Trophoblast cell (in vitro differentiated cells and primary cell): ENCODE data around the gene TLX2.
"Not testable (repeated sequence)": the region's sequence is repeated elsewhere in the genome, so short reads cannot be mapped to it uniquely, and the experiment has no call there.

Experiments
- DNase-seq, 2 donors: peaks; one replicate each; pipeline ENCODE4 v3.0.0-alpha.2; 2016
- H2AFZ ChIP-seq: 2 replicates; pipeline ENCODE4 v1.6.1; 2013; ENCODE audit warnings: low read length, moderate library complexity, mild to moderate bottlenecking; ENCODE audit not compliant: insufficient read depth, poor library complexity
- H2AK5ac ChIP-seq: 2 replicates; pipeline ENCODE4 v1.6.1; 2013; ENCODE audit warnings: mild to moderate bottlenecking, low read length
- H2BK120ac ChIP-seq: 2 replicates; pipeline ENCODE4 v1.6.1; 2013; ENCODE audit warnings: low read length, mild to moderate bottlenecking, moderate library complexity; ENCODE audit not compliant: insufficient read depth, poor library complexity
- H2BK12ac ChIP-seq: 2 replicates; pipeline ENCODE4 v1.6.1; 2013; ENCODE audit warnings: mild to moderate bottlenecking, low read length, moderate library complexity
- H2BK5ac ChIP-seq: 2 replicates; pipeline ENCODE4 v1.6.1; 2013; ENCODE audit warnings: low read length, low read depth, moderate library complexity, mild to moderate bottlenecking; ENCODE audit not compliant: poor library complexity
- H3K14ac ChIP-seq: 2 replicates; pipeline ENCODE4 v1.6.1; 2013; ENCODE audit warnings: mild to moderate bottlenecking, low read length
- H3K18ac ChIP-seq: 2 replicates; pipeline ENCODE4 v1.6.1; 2013; ENCODE audit warnings: mild to moderate bottlenecking, low read length
- H3K23ac ChIP-seq: 2 replicates; pipeline ENCODE4 v1.6.1; 2013; ENCODE audit warnings: low read length
- H3K27ac ChIP-seq: 2 replicates; pipeline ENCODE4 v1.5.1; 2013; ENCODE audit warnings: low read depth, mild to moderate bottlenecking, inconsistent platforms, low read length, moderate library complexity
- H3K27me3 ChIP-seq: 2 replicates; pipeline ENCODE4 v1.6.1; 2013; ENCODE audit warnings: inconsistent platforms, mild to moderate bottlenecking, low read length, moderate library complexity; ENCODE audit not compliant: insufficient read depth
- H3K36me3 ChIP-seq, 2 experiments: 1 replicate in 1 of 2; 2 replicates in 1 of 2; pipeline ENCODE4 v1.6.1; 2013; ENCODE audit warnings: low read length in 2 of 2, mild to moderate bottlenecking in 2 of 2, moderate library complexity in 1 of 2; ENCODE audit not compliant: insufficient read depth in 2 of 2, control insufficient read depth in 1 of 2
- H3K4ac ChIP-seq: 2 replicates; pipeline ENCODE4 v1.6.1; 2013; ENCODE audit warnings: low read depth, mild to moderate bottlenecking, low read length, moderate library complexity
- H3K4me1 ChIP-seq, 2 experiments: 1 replicate in 1 of 2; 2 replicates in 1 of 2; pipeline ENCODE4 v1.6.1; 2013; ENCODE audit warnings: low read length in 2 of 2, mild to moderate bottlenecking in 2 of 2, moderate library complexity in 1 of 2; ENCODE audit not compliant: insufficient read depth in 2 of 2, control insufficient read depth in 1 of 2
- H3K4me2 ChIP-seq: 2 replicates; pipeline ENCODE4 v1.6.1; 2013; ENCODE audit warnings: inconsistent platforms, mild to moderate bottlenecking, low read length, moderate library complexity
- H3K4me3 ChIP-seq: 2 replicates; pipeline ENCODE4 v1.5.1; 2013; ENCODE audit warnings: mild to moderate bottlenecking, low read depth, low read length, inconsistent platforms
- H3K79me1 ChIP-seq: one replicate; pipeline ENCODE4 v1.6.1; 2013; ENCODE audit warnings: low read length
- H3K79me2 ChIP-seq: 2 replicates; pipeline ENCODE4 v1.6.1; 2013; ENCODE audit warnings: low read length, mild to moderate bottlenecking; ENCODE audit not compliant: control insufficient read depth, insufficient read depth, poor library complexity
- H3K9ac ChIP-seq: 2 replicates; pipeline ENCODE4 v1.6.1; 2013; ENCODE audit warnings: mild to moderate bottlenecking, low read length
- H3K9me3 ChIP-seq: 2 replicates; pipeline ENCODE4 v1.6.1; 2013; ENCODE audit warnings: low read depth, mild to moderate bottlenecking, control low read depth, inconsistent platforms, low read length; ENCODE audit not compliant: insufficient read depth
- H4K12ac ChIP-seq: 2 replicates; pipeline ENCODE4 v1.6.1; 2013; ENCODE audit warnings: low read depth, mild to moderate bottlenecking, low read length, moderate library complexity
- H4K8ac ChIP-seq: 2 replicates; pipeline ENCODE4 v1.6.1; 2013; ENCODE audit warnings: low read depth, mild to moderate bottlenecking, low read length, moderate library complexity
- H4K91ac ChIP-seq: one replicate; pipeline ENCODE4 v1.6.1; 2013; ENCODE audit warnings: low read depth, mild to moderate bottlenecking, low read length, moderate library complexity
- WGBS: extraction: QIAGEN DNeasy Blood & Tissue Kit; methylation state at CpG from one replicate; pipeline ENCODE4 v1.1.7; 2013; ENCODE audit warnings: missing lambda C conversion rate; ENCODE audit not compliant: insufficient read length, insufficient coverage; ENCODE audit errors: extremely low coverage; 5-methylcytosine and 5-hydroxymethylcytosine counted together

TLX2 gene

DNA sequence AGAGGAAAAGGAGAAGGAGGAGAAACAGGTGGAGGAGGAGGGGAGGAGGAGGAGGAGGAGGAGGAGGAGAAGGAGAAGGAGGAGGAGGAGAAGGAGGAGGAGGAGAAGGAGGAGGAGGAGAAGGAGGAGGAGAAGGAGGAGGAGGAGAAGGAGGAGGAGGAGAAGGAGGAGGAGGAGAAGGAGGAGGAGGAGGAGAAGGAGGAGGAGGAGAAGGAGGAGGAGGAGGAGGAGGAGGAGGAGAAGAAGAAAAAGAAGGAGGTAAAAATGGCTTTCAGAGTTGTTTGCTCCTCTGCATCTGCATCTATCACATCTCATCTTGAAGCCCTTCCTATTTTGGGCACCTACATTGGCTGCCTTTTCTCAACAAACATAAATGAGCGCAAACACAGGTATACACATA is 46.8 kb downstream of the TLX2 start:
- DNase-seq, H3K9ac ChIP-seq: not testable (repeated sequence)
- WGBS, result no CpG with 5 or more reads among the region's 1 CpG

DNA sequence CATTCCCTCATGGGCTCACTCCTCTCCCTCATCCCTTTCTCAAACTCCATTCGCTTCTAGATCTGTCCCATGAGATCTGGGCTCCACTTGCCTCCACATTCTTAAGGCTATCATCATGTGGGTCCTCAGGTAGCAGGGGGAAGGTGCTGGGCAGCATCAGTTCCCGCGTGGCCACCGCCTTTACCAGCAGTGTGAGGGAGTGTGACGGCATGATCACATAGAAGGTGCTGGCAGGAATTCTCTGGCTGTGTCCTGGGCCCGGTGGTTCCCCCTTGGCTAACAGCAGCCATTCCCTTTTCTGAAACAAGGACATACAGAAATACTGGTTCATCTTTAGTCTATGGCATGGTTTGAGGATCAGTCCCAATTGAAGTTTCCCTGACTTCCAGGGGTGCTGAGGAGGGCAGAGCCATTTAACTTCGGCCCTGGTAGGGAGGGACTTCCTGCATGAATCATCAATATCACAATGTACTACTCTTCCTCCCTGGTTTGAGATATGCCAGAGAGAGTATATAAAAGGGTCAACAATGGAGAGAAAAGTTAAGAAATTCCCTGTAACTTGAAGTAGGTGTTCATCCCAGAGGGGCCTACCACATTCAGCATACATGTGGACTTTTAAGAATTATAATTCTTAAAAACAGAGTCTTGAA is 48.0 kb downstream of the TLX2 start:
- no peaks in the 10 kb centered on the region for H3K9me3 ChIP-seq
- WGBS, result no CpG with 5 or more reads among the region's 7 CpGs
- no peak overlapping the region for H4K12ac ChIP-seq
- H3K14ac ChIP-seq, result peak overlapping the region; percentile 19
- H3K27me3 ChIP-seq, result no peaks in the 10 kb centered on the region
- H3K4ac ChIP-seq, result no peak overlapping the region
- H4K8ac ChIP-seq, result no peak overlapping the region
- H3K18ac ChIP-seq, result no peak overlapping the region
- no peak overlapping the region for H3K4me2 ChIP-seq
- no peak overlapping the region for H3K27ac ChIP-seq
- H3K79me1 ChIP-seq, result no peaks in the 10 kb centered on the region
- no peak overlapping the region for H2AK5ac ChIP-seq
- no peak overlapping the region for H2BK5ac ChIP-seq
- no peak overlapping the region for H3K4me3 ChIP-seq
- no peak overlapping the region for H3K23ac ChIP-seq
- H2BK12ac ChIP-seq, result peak overlapping the region; percentile 4
- H4K91ac ChIP-seq, result no peak overlapping the region
- no peak overlapping the region for H2BK120ac ChIP-seq
- H2AFZ ChIP-seq, result no peak overlapping the region
- no peak overlapping the region for H3K9ac ChIP-seq
- no peaks in the 10 kb centered on the region for H3K36me3 ChIP-seq
- no peak for DNase-seq
- H3K79me2 ChIP-seq, result no peaks in the 10 kb centered on the region
- peaks cover 0 to 4% of the 10 kb centered on the region in 2 experiments for H3K4me1 ChIP-seq

More for the DNA sequence above, 46.8 kb downstream of the TLX2 start:
- not testable (repeated sequence) for H3K4me1 ChIP-seq, H2BK12ac ChIP-seq, H2BK5ac ChIP-seq, H2BK120ac ChIP-seq, H3K27ac ChIP-seq, H4K8ac ChIP-seq, H3K9me3 ChIP-seq, H4K91ac ChIP-seq, H3K18ac ChIP-seq, H3K23ac ChIP-seq, H3K27me3 ChIP-seq, H3K4me3 ChIP-seq, H3K14ac ChIP-seq, H3K36me3 ChIP-seq, H3K4ac ChIP-seq, H2AK5ac ChIP-seq, H3K79me2 ChIP-seq, H3K79me1 ChIP-seq, H2AFZ ChIP-seq, H3K4me2 ChIP-seq, H4K12ac ChIP-seq

DNA sequence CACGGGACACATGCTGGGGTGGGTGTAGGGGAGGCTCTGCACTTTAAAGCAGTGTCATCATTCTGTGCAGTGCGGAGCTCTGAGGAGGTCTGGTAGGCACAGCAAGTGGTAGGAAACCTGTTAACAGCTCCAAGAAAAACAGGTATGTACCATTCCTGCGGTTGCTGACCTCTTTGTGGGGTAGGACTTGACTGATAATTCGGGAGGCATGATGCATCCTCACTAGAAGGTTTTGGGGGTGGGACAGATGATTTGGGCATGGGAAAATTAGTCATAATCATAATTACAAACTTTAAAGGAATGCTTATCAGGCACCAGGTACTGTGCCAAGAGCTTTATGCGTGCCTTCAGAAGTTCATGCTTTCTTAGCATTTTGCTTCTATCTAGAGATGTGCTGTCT is 50.0 kb downstream of the TLX2 start:
- DNase-seq, result no peak
- Histone ChIP-seq H2AFZ (no peak overlapping the region), H4K8ac (no peak overlapping the region), H3K36me3 (no peaks in the 10 kb centered on the region), H3K14ac (no peak overlapping the region), H3K4me3 (no peak overlapping the region), H3K27me3 (no peaks in the 10 kb centered on the region), H2BK12ac (no peak overlapping the region), H3K79me2 (no peaks in the 10 kb centered on the region), H3K9ac (no peak overlapping the region), H3K4me1 (peaks cover 0 to 4% of the 10 kb centered on the region in 2 experiments), H3K18ac (no peak overlapping the region), H3K4ac (no peak overlapping the region), H3K23ac (no peak overlapping the region), H4K12ac (no peak overlapping the region), H2BK120ac (no peak overlapping the region), H3K9me3 (no peaks in the 10 kb centered on the region), H3K79me1 (no peaks in the 10 kb centered on the region), H3K27ac (no peak overlapping the region), H2BK5ac (no peak overlapping the region), H3K4me2 (no peak overlapping the region), H2AK5ac (no peak overlapping the region), H4K91ac (no peak overlapping the region)
- WGBS, result no CpG with 5 or more reads among the region's 5 CpGs

DNA sequence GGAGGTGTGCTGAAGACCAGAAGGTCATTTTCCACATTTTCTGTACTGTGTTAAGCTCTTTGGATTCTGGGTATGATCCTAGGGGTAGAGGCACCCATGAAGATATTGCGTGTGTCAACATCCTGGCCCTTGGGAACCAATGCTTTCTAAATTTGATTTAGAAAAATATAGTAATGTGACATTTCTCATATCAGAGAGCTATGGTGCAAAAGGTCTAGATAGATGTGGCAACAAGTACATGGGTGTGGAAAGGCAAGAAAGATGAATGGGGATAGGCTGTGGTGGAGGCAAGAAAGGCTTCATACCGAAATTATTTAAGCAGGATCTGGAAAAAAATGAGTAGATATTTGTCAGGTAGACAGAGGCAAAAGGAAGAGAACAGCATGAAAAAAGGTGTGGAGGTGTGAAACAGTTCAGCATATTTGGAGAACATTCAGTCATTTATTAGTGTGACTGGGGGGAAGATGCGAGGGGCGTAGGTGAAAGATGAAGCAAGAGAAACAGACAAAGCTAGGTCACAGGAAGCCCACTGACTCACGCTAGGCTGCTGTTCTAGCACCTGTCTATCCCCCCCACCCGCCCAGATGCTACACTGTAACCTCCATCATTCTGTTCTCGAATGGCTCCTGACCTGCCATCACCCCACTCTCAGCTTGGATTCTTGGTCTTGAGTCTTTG is 52.0 kb downstream of the TLX2 start:
- Histone ChIP-seq H4K8ac (no peak overlapping the region), H2BK5ac (no peak overlapping the region), H3K4me1 (no peaks in the 10 kb centered on the region), H3K9ac (no peak overlapping the region), H3K4me2 (no peak overlapping the region), H2AFZ (no peak overlapping the region), H3K79me2 (no peaks in the 10 kb centered on the region), H3K27ac (no peak overlapping the region), H3K14ac (no peak overlapping the region), H4K12ac (no peak overlapping the region), H3K79me1 (no peaks in the 10 kb centered on the region), H3K4me3 (no peak overlapping the region), H3K27me3 (no peaks in the 10 kb centered on the region), H3K36me3 (no peaks in the 10 kb centered on the region), H2BK120ac (no peak overlapping the region), H2AK5ac (no peak overlapping the region), H2BK12ac (no peak overlapping the region), H3K23ac (no peak overlapping the region), H3K9me3 (no peaks in the 10 kb centered on the region), H3K4ac (no peak overlapping the region), H3K18ac (no peak overlapping the region), H4K91ac (no peak overlapping the region)
- no peak for DNase-seq
- no CpG with 5 or more reads among the region's 7 CpGs for WGBS
